H9 (cell line): ENCODE measurements around the gene WWC1. TPM values are rescaled to one million over a fixed set of nuclear protein-coding genes. Genes with fewer than 3 reads are reported as not detected.

Experiments
- DNase-seq: peaks from one replicate; pipeline ENCODE4 v3.0.0-alpha.2; 2017
- H2AFZ ChIP-seq: one replicate; pipeline ENCODE4 v1.6.1; 2013; ENCODE audit warnings: mild to moderate bottlenecking, low read length, control low read depth, moderate library complexity
- H2AK5ac ChIP-seq: 2 replicates; pipeline ENCODE4 v1.6.1; 2013; ENCODE audit warnings: low read length, control low read depth, mixed read lengths; ENCODE audit not compliant: insufficient read length
- H2BK120ac ChIP-seq: one replicate; pipeline ENCODE4 v1.6.1; 2013; ENCODE audit warnings: low read depth, mild to moderate bottlenecking, low read length, control low read depth, inconsistent platforms; ENCODE audit not compliant: poor library complexity, severe bottlenecking
- H2BK12ac ChIP-seq: 2 replicates; pipeline ENCODE4 v1.6.1; 2013; ENCODE audit warnings: low read length, control low read depth, mixed read lengths, low read depth; ENCODE audit not compliant: insufficient read length
- H2BK15ac ChIP-seq: 2 replicates; pipeline ENCODE4 v1.6.1; 2013; ENCODE audit warnings: low read depth, low read length, control low read depth
- H2BK20ac ChIP-seq: one replicate; pipeline ENCODE4 v1.6.1; 2013; ENCODE audit warnings: low read depth, mild to moderate bottlenecking, low read length, control low read depth, inconsistent platforms; ENCODE audit not compliant: poor library complexity, severe bottlenecking
- H2BK5ac ChIP-seq: 2 replicates; pipeline ENCODE4 v1.6.1; 2013; ENCODE audit warnings: low read length, control low read depth, mixed read lengths; ENCODE audit not compliant: insufficient read length
- H3K14ac ChIP-seq: 2 replicates; pipeline ENCODE4 v1.6.1; 2013; ENCODE audit warnings: low read length, control low read depth; ENCODE audit not compliant: insufficient read depth
- H3K18ac ChIP-seq: 2 replicates; pipeline ENCODE4 v1.6.1; 2013; ENCODE audit warnings: low read depth, mild to moderate bottlenecking, mixed read lengths, low read length, control low read depth; ENCODE audit not compliant: insufficient read length
- H3K23ac ChIP-seq: 2 replicates; pipeline ENCODE4 v1.6.1; 2013; ENCODE audit warnings: low read length, control low read depth, mixed read lengths, low read depth; ENCODE audit not compliant: insufficient read length
- H3K23me2 ChIP-seq: 2 replicates; pipeline ENCODE4 v1.6.1; 2013; ENCODE audit warnings: low read depth, mild to moderate bottlenecking, mixed read lengths, low read length, control low read depth; ENCODE audit not compliant: insufficient read length, poor library complexity, severe bottlenecking
- H3K27ac ChIP-seq: 2 replicates; pipeline ENCODE4 v1.5.1; 2013; ENCODE audit warnings: low read length, control low read depth, mixed read lengths, low read depth; ENCODE audit not compliant: insufficient read length
- H3K27me3 ChIP-seq: 2 replicates; pipeline ENCODE4 v1.6.1; 2013; ENCODE audit warnings: low read length, control low read depth, inconsistent platforms; ENCODE audit not compliant: insufficient read depth
- H3K4ac ChIP-seq: 2 replicates; pipeline ENCODE4 v1.6.1; 2013; ENCODE audit warnings: low read depth, mild to moderate bottlenecking, control low read depth, inconsistent platforms, low read length, moderate library complexity
- H3K4me1 ChIP-seq: 2 replicates; pipeline ENCODE4 v1.6.1; 2013; ENCODE audit warnings: low read length, control low read depth, inconsistent platforms; ENCODE audit not compliant: insufficient read depth
- H3K4me2 ChIP-seq: 2 replicates; pipeline ENCODE4 v1.6.1; 2013; ENCODE audit warnings: low read length, control low read depth, mixed read lengths; ENCODE audit not compliant: insufficient read length, insufficient read depth
- H3K56ac ChIP-seq: 2 replicates; pipeline ENCODE4 v1.6.1; 2013; ENCODE audit warnings: low read depth, mild to moderate bottlenecking, mixed read lengths, low read length, control low read depth; ENCODE audit not compliant: insufficient read length
- H3K79me1 ChIP-seq: 2 replicates; pipeline ENCODE4 v1.6.1; 2013; ENCODE audit warnings: low read depth, mild to moderate bottlenecking, moderate library complexity, low read length, control low read depth, inconsistent platforms; ENCODE audit not compliant: insufficient read depth, poor library complexity, severe bottlenecking
- H3K79me2 ChIP-seq: 2 replicates; pipeline ENCODE4 v1.6.1; 2013; ENCODE audit warnings: low read length, control low read depth, inconsistent platforms; ENCODE audit not compliant: insufficient read depth
- H3K9ac ChIP-seq: 2 replicates; pipeline ENCODE4 v1.6.1; 2013; ENCODE audit warnings: low read length, control low read depth, mixed read lengths; ENCODE audit not compliant: insufficient read length; ENCODE audit errors: extremely low read depth
- H3K9me3 ChIP-seq: one replicate; pipeline ENCODE4 v1.6.1; 2013; ENCODE audit warnings: low read depth, low read length, inconsistent platforms; ENCODE audit not compliant: control insufficient read depth
- H3T11ph ChIP-seq: one replicate; pipeline ENCODE4 v1.6.1; 2013; ENCODE audit warnings: mild to moderate bottlenecking, low read length, control low read depth, inconsistent platforms
- H4K20me1 ChIP-seq: one replicate; pipeline ENCODE4 v1.6.1; 2013; ENCODE audit not compliant: control insufficient read depth, insufficient read length, insufficient read depth
- H4K5ac ChIP-seq: 2 replicates; pipeline ENCODE4 v1.6.1; 2013; ENCODE audit warnings: low read depth, mild to moderate bottlenecking, mixed read lengths, low read length, control low read depth; ENCODE audit not compliant: insufficient read length
- H4K8ac ChIP-seq: replicated peaks from 2 replicates; pipeline ENCODE4 v1.6.1; 2013; ENCODE audit warnings: low read length, control low read depth, mixed read lengths, low read depth; ENCODE audit not compliant: insufficient read length
- H4K91ac ChIP-seq: 2 replicates; pipeline ENCODE4 v1.6.1; 2013; ENCODE audit warnings: low read depth, mild to moderate bottlenecking, moderate library complexity, mixed read lengths, low read length, control low read depth; ENCODE audit not compliant: insufficient read length
- H3K27ac Mint-ChIP-seq, 3 experiments: 2 replicates in 2 of 3; 3 replicates in 1 of 3; pipeline ENCODE4 v1.8.0; 2020 to 2021; ENCODE audit warnings: mixed read lengths in 3 of 3, mild to moderate bottlenecking in 1 of 3, moderate library complexity in 1 of 3
- H3K27me3 Mint-ChIP-seq: 2 replicates; pipeline ENCODE4 v1.8.0; 2021; ENCODE audit warnings: low read depth, mild to moderate bottlenecking, moderate library complexity, mixed read lengths
- H3K36me3 Mint-ChIP-seq, 3 experiments: 2 replicates in 2 of 3; 3 replicates in 1 of 3; pipeline ENCODE4 v1.8.0; 2020 to 2021; ENCODE audit warnings: low read depth in 3 of 3, mixed read lengths in 3 of 3; ENCODE audit not compliant: insufficient read depth in 1 of 3
- H3K4me1 Mint-ChIP-seq, 2 experiments: 2 replicates each; pipeline ENCODE4 v1.8.0; 2020; ENCODE audit warnings: mixed read lengths in 2 of 2
- H3K4me3 Mint-ChIP-seq, 2 experiments: 2 replicates in 1 of 2; 3 replicates in 1 of 2; pipeline ENCODE4 v1.8.0; 2020 to 2021; ENCODE audit warnings: mild to moderate bottlenecking in 2 of 2, mixed read lengths in 2 of 2, moderate library complexity in 1 of 2
- H3K9me3 Mint-ChIP-seq, 2 experiments: 2 replicates in 1 of 2; 3 replicates in 1 of 2; pipeline ENCODE4 v1.8.0; 2020; ENCODE audit warnings: mild to moderate bottlenecking in 2 of 2, mixed read lengths in 2 of 2, moderate library complexity in 1 of 2
- WGBS: extraction: QIAGEN DNeasy Blood & Tissue Kit; methylation state at CpG from one replicate; pipeline ENCODE4 v1.1.7; 2013; ENCODE audit warnings: missing lambda C conversion rate, low lambda C conversion rate, mixed read lengths; ENCODE audit not compliant: insufficient read length; ENCODE audit errors: extremely low coverage; 5-methylcytosine and 5-hydroxymethylcytosine counted together
- total RNA-seq: library from RNA; stranded (reverse); gene quantifications from 2 replicates; pipeline ENCODE4 v1.2.1, GENCODE V29; 2021
- TF ChIP-seq, protein P1 (sequence below): fragments of 200-600 bp; sonication (generic); conservative IDR thresholded peaks from 3 replicates; pipeline ENCODE4 v1.8.0; 2021; ENCODE audit warnings: antibody characterized with exemption, mild to moderate bottlenecking

Gene WWC1
- total RNA-seq, 1 experiment from 2014 or later, result 28.2 TPM

DNA sequence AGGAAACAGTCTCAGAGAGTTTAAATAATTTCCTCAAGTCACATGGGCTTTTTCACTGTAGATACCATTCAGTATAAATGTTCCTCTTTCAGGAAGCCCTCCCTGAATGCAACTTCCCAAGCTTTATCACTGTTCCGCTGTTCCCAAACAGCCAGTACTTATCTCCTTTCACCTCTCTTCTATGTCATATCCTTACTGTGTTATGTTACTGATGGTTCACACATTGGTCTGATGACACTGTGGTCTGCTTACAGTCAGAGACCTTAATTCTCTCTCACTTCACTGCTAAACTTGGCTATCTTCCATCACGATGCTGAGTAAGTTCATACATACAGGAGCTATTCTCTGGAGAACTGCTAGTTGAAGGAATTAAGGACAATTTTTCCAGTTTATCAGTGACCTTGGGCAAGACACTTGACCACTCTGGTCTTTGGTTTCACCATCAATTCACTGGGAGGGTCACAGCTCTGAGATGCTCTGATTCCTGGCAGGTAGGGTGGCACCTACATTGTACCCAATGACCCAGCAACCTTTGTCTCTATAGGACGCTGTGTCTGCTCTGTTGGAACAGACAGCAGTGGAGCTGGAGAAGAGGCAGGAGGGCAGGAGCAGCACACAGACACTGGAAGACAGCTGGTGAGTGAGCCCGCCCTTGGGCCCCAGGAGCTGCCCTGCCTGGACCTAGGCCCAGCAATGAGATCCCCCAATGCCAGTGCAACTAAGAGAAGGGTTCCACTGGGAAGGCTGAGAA, 152.7 kb downstream of the WWC1 start:
- H3K27me3 ChIP-seq, result no peaks in the 10 kb centered on the region
- H3K14ac ChIP-seq, result no peak overlapping the region
- Mint-ChIP-seq H3K9me3 (no peaks in the 10 kb centered on the region), H3K4me1 (no peaks in the 10 kb centered on the region), H3K27ac (no peak overlapping the region; a peak in 1 of 7 replicates), H3K36me3 (peaks cover 9 to 39% (median 27%) of the 10 kb centered on the region in 3 experiments; a peak in 5 of 7 replicates), H3K27me3 (no peaks in the 10 kb centered on the region; the same call in 1 of the 2 replicates), H3K4me3 (no peak overlapping the region)
- H3K9me3 ChIP-seq, result no peaks in the 10 kb centered on the region
- no peak overlapping the region for H3K4ac ChIP-seq
- H4K91ac ChIP-seq, result no peak overlapping the region
- no peak overlapping the region for H3K23ac ChIP-seq
- H4K20me1 ChIP-seq, result no peaks in the 10 kb centered on the region
- no peak overlapping the region for H2BK15ac ChIP-seq
- H2BK120ac ChIP-seq, result no peak overlapping the region
- no peak overlapping the region for H3K4me2 ChIP-seq
- no peak overlapping the region for H2AK5ac ChIP-seq
- no peak overlapping the region for H3K18ac ChIP-seq
- H3K79me1 ChIP-seq, result no peaks in the 10 kb centered on the region
- no peak overlapping the region for H2BK20ac ChIP-seq
- no peak overlapping the region for H4K8ac ChIP-seq
- no peak overlapping the region for H3K9ac ChIP-seq
- no peak overlapping the region for H2AFZ ChIP-seq
- H4K5ac ChIP-seq, result no peak overlapping the region
- H2BK12ac ChIP-seq, result no peak overlapping the region
- no CpG with 5 or more reads among the region's 4 CpGs for WGBS
- no peak overlapping the region for H3K27ac ChIP-seq
- no peaks in the 10 kb centered on the region for H3K4me1 ChIP-seq
- H3K56ac ChIP-seq, result no peak overlapping the region
- H2BK5ac ChIP-seq, result no peak overlapping the region
- no peak overlapping the region for H3T11ph ChIP-seq
- H3K79me2 ChIP-seq, result no peaks in the 10 kb centered on the region
- TF ChIP-seq, protein P1, sequence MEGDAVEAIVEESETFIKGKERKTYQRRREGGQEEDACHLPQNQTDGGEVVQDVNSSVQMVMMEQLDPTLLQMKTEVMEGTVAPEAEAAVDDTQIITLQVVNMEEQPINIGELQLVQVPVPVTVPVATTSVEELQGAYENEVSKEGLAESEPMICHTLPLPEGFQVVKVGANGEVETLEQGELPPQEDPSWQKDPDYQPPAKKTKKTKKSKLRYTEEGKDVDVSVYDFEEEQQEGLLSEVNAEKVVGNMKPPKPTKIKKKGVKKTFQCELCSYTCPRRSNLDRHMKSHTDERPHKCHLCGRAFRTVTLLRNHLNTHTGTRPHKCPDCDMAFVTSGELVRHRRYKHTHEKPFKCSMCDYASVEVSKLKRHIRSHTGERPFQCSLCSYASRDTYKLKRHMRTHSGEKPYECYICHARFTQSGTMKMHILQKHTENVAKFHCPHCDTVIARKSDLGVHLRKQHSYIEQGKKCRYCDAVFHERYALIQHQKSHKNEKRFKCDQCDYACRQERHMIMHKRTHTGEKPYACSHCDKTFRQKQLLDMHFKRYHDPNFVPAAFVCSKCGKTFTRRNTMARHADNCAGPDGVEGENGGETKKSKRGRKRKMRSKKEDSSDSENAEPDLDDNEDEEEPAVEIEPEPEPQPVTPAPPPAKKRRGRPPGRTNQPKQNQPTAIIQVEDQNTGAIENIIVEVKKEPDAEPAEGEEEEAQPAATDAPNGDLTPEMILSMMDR, result no peak
- no peaks in the 10 kb centered on the region for H3K23me2 ChIP-seq
- DNase-seq, result no peak
